Ishikawa (cell line): ENCODE measurements around the gene MBTD1.

ENCODE experiments used
- CEBPB ChIP-seq: IDR thresholded peaks from 2 replicates; pipeline ENCODE4 v1.6.1; 2012
- CREB1 ChIP-seq: IDR thresholded peaks from 2 replicates; pipeline ENCODE4 v1.6.1; 2012; ENCODE audit warnings: low read depth
- EGR1 ChIP-seq: IDR thresholded peaks from 2 replicates; pipeline ENCODE4 v1.6.1; 2012
- EP300 ChIP-seq: IDR thresholded peaks from 2 replicates; pipeline ENCODE4 v1.6.1; 2012; ENCODE audit warnings: borderline replicate concordance
- FOXM1 ChIP-seq: IDR thresholded peaks from 2 replicates; pipeline ENCODE4 v1.6.1; 2012; ENCODE audit warnings: low read depth, borderline replicate concordance
- MAX ChIP-seq: IDR thresholded peaks from 2 replicates; pipeline ENCODE4 v1.6.1; 2012
- NFIC ChIP-seq: IDR thresholded peaks from 2 replicates; pipeline ENCODE4 v1.6.1; 2012
- RAD21 ChIP-seq: IDR thresholded peaks from 2 replicates; pipeline ENCODE4 v1.6.1; 2012; ENCODE audit warnings: low read depth
- REST ChIP-seq: IDR thresholded peaks from 2 replicates; pipeline ENCODE4 v1.6.1; 2012; ENCODE audit warnings: low read depth, mild to moderate bottlenecking
- TAF1 ChIP-seq: IDR thresholded peaks from 2 replicates; pipeline ENCODE4 v1.6.1; 2012; ENCODE audit warnings: low read depth, mild to moderate bottlenecking
- TCF12 ChIP-seq: IDR thresholded peaks from 2 replicates; pipeline ENCODE4 v1.6.1; 2012; ENCODE audit warnings: low read depth
- TEAD4 ChIP-seq: IDR thresholded peaks from 2 replicates; pipeline ENCODE4 v1.6.1; 2012
- USF1 ChIP-seq: IDR thresholded peaks from 2 replicates; pipeline ENCODE4 v1.6.1; 2012
- YY1 ChIP-seq: IDR thresholded peaks from 2 replicates; pipeline ENCODE4 v1.6.1; 2012; ENCODE audit warnings: low read depth
- ZBTB7A ChIP-seq: IDR thresholded peaks from 2 replicates; pipeline ENCODE4 v1.6.1; 2012; ENCODE audit warnings: low read depth

MBTD1 gene

GRCh38 chr17:51154176-51154575 is 105.7 kb downstream of the MBTD1 start:
- TF ChIP-seq RAD21 (no peak), TAF1 (no peak), CREB1 (no peak), FOXM1 (no peak), EP300 (no peak), YY1 (no peak), TCF12 (no peak), MAX (no peak), CEBPB (no peak), TEAD4 (no peak), USF1 (no peak), ZBTB7A (no peak), REST (no peak), NFIC (no peak), EGR1 (no peak)

DNA sequence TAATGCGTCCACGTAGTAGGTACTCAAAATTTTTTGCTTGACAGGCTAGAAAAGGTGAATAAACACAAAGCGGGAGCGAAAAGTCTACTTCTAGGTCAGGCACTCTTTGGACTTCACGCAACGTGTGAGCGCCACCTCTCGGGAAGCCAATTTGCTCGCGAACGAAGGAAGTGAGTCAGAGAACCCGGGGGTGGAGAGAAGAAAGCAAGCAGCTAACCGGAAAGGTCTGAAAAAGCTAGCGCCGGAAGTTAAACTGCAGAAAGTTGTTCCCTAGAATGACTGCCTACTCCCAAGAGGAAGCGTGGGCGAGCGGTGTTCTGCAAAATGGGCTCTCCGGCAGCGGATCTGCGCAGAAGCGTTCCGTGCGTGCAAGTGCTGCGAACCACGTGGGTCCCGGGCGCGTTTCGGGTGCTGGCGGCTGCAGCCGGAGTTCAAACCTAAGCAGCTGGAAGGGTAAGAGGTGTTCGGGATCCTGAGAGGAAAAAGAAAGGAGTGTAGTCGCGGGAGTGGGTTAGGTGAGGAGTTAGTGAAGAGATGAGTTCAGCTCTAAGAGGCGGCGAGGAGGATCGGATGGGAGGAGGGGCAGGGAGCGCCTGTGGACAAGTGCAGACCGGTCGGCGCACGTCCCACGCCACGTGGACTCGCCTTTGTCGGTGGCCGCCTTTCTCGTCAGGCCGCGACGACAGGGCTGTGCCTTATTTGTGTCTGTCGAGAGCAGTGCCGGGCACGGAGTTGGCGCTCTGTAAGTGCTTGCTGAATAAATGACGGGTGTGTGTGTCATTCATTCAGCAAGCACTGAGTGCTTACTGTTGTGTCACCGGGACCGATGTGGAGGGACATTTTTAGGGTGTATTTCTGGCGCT is 106.4 kb downstream of the MBTD1 start, which contains the start of gene NME1:
Gene NME1, plus strand, starts transcription at position 350 of the 863 bp plus-strand sequence. CDS start 2,096 bp downstream, outside the sequence.
- peak; percentile 88 for TF ChIP-seq TCF12
- peak; percentile 71 for TF ChIP-seq TEAD4
- peak; percentile 89 for TF ChIP-seq RAD21
- peak; percentile 100 for TF ChIP-seq EGR1
- TF ChIP-seq NFIC: peak; percentile 47
- TF ChIP-seq YY1: peak; percentile 85
- TF ChIP-seq REST: no peak
- peak; percentile 94 for TF ChIP-seq USF1
- TF ChIP-seq ZBTB7A: no peak
- no peak for TF ChIP-seq FOXM1
- peak; percentile 100 for TF ChIP-seq MAX
- TF ChIP-seq CREB1: peak; percentile 61
- TF ChIP-seq TAF1: peak; percentile 99
- TF ChIP-seq EP300: peak; percentile 71; the same call in 1 of the 2 replicates
- TF ChIP-seq CEBPB: peak; percentile 51; the same call in 1 of the 2 replicates

DNA sequence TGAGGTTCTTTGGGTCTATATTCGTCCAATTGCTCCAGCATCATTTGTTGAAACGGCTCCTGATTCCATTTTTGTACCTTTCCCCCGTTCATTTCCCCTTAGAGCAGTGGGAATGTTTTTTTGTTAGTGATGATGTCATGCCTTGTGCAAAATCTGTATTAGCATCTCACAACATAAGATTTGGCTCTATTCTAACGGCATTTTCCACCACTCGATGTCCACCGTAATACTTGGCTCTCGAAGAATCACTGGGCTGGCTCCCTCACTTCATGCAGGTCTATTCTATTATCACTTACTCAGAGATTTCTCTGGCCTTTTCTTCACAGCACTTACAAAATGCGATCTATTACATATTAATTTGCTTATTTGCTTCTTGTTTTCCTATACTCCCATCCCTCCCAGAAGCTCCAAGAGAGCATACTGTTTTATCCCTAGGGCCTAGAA is 107.1 kb downstream of the MBTD1 start:
- no peak for TF ChIP-seq TCF12
- no peak for TF ChIP-seq EGR1
- TF ChIP-seq CREB1: peak; percentile 45; the same call in 1 of the 2 replicates

DNA sequence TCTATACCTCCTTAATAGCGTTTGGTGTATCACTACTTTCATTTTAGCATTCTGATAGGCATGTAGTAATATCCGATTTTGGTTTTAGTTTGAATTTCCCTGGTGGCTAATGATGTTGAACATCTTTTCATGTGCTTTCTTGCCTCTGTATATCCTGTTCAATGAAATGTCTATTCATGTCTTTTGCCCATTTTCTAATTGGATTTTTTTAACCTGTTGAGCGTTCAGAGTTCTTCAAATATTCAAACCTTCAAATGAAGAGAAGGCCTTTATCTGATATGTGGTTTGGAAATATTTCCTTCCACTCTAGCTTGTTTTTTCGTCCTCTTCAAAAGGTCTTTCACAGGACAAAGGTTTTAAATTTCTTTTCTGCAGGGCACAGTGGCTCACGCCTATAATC is 108.9 kb downstream of the MBTD1 start:
- no peak for TF ChIP-seq TAF1
- TF ChIP-seq TEAD4: no peak
- no peak for TF ChIP-seq MAX
- no peak for TF ChIP-seq ZBTB7A
- no peak for TF ChIP-seq YY1
- no peak for TF ChIP-seq NFIC
- no peak for TF ChIP-seq FOXM1
- TF ChIP-seq REST: no peak
- TF ChIP-seq CREB1: no peak
- TF ChIP-seq RAD21: no peak
- TF ChIP-seq EP300: no peak
- no peak for TF ChIP-seq CEBPB
- no peak for TF ChIP-seq EGR1
- TF ChIP-seq TCF12: no peak
- no peak for TF ChIP-seq USF1
